ENCODE data around the gene LTBP3.

- TF ChIP-seq POLR2A (IDR thresholded peaks at IDR 0.05; ENCODE audit: low read depth, low read length), result no peak
- TF ChIP-seq, protein P1, sequence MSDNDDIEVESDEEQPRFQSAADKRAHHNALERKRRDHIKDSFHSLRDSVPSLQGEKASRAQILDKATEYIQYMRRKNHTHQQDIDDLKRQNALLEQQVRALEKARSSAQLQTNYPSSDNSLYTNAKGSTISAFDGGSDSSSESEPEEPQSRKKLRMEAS (IDR thresholded peaks at IDR 0.05; ENCODE audit: insufficient read depth, insufficient read length), result no peak
- TF ChIP-seq, protein P2, sequence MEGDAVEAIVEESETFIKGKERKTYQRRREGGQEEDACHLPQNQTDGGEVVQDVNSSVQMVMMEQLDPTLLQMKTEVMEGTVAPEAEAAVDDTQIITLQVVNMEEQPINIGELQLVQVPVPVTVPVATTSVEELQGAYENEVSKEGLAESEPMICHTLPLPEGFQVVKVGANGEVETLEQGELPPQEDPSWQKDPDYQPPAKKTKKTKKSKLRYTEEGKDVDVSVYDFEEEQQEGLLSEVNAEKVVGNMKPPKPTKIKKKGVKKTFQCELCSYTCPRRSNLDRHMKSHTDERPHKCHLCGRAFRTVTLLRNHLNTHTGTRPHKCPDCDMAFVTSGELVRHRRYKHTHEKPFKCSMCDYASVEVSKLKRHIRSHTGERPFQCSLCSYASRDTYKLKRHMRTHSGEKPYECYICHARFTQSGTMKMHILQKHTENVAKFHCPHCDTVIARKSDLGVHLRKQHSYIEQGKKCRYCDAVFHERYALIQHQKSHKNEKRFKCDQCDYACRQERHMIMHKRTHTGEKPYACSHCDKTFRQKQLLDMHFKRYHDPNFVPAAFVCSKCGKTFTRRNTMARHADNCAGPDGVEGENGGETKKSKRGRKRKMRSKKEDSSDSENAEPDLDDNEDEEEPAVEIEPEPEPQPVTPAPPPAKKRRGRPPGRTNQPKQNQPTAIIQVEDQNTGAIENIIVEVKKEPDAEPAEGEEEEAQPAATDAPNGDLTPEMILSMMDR (IDR thresholded peaks at IDR 0.05; ENCODE audit: extremely low read depth in 1 of 2, insufficient read depth in 1 of 2, low read depth in 1 of 2, low read length in 2 of 2), result no peak
- TF ChIP-seq POLR2AphosphoS5 (IDR thresholded peaks at IDR 0.05; ENCODE audit: insufficient read depth, low read depth, low read length), result no peak
- no peak for TF ChIP-seq MYC (IDR thresholded peaks at IDR 0.05; ENCODE audit: low read depth, low read length)
- TF ChIP-seq EZH2 (IDR thresholded peaks at IDR 0.05; ENCODE audit: borderline replicate concordance, low read depth, low read length, severe bottlenecking), result no peak
Observed at GRCh38 chr11:65558930-65559509, 861 bp upstream of the LTBP3 start.

Measured in endothelial cell of umbilical vein (primary cell).